ENCODE measurements around the gene PALD1. TPM values are rescaled to one million over a fixed set of nuclear protein-coding genes. Genes with fewer than 3 reads are reported as not detected.
A peak's percentile ranks its signal among the peaks of the same experiment; 100 is the strongest.

PALD1 gene
- polyA plus RNA-seq, 3 donors = 0.04 to 0.11 TPM; not detected in 1

- H3K4me1 Mint-ChIP-seq = peaks cover 24% of the 10 kb centered on the region
- H3K27ac ChIP-seq (ENCODE audit: low read depth in 1 of 2, low read length in 2 of 2) = no peak overlapping the region
Observed at GRCh38 chr10:70479626-70480238, 1.2 kb downstream of the PALD1 start.

GRCh38 chr10:70480239-70480861 lies 1.8 kb downstream of the PALD1 start:
- Histone ChIP-seq H3K9ac (ENCODE audit: insufficient read depth, low read length, poor library complexity, severe bottlenecking) (no peak overlapping the region), H3K27ac (ENCODE audit: low read depth in 1 of 2, low read length in 2 of 2) (no peak overlapping the region), H3K4me3 (replicated peaks in 1 of 3; ENCODE audit: low read depth in 2 of 3, low read length in 3 of 3) (no peak overlapping the region), H3K36me3 (replicated peaks in 1 of 2; ENCODE audit: control insufficient read depth in 1 of 2, insufficient read depth in 2 of 2, low read length in 2 of 2) (no peaks in the 10 kb centered on the region), H3K4me2 (replicated peaks; ENCODE audit: extremely low read depth, low read length, poor library complexity, severe bottlenecking) (no peak overlapping the region), H3K9me3 (replicated peaks in 1 of 2; ENCODE audit: control insufficient read depth in 1 of 2, insufficient read depth in 1 of 2, low read length in 2 of 2) (no peaks in the 10 kb centered on the region), H2AFZ (ENCODE audit: insufficient read depth, low read depth, low read length, poor library complexity, severe bottlenecking) (no peak overlapping the region), H3K27me3 (ENCODE audit: control insufficient read depth in 2 of 2, insufficient read depth in 2 of 2, low read length in 2 of 2) (peaks cover 19 to 40% of the 10 kb centered on the region in 2 donors), H4K20me1 (ENCODE audit: insufficient read depth, low read length) (no peaks in the 10 kb centered on the region), H3K4me1 (ENCODE audit: control insufficient read depth in 1 of 2, insufficient read depth in 2 of 2, low read length in 2 of 2) (peaks cover 11 to 30% of the 10 kb centered on the region in 2 donors), H3K79me2 (ENCODE audit: insufficient read depth, low read length) (no peaks in the 10 kb centered on the region)
- H3K9me3 Mint-ChIP-seq = peaks cover 0 to 6% (median 0%) of the 10 kb centered on the region in 7 donors
- DNase-seq = no peak
- H3K27me3 Mint-ChIP-seq (ENCODE audit: low read depth in 3 of 3) = peaks cover 25 to 48% (median 35%) of the 10 kb centered on the region in 3 donors
- no peaks in the 10 kb centered on the region for H3K36me3 Mint-ChIP-seq
- no peak for TF ChIP-seq CTCF (IDR thresholded peaks at IDR 0.05)
- 45% methylated on average over 5 of the region's 9 CpGs for WGBS (ENCODE audit: insufficient coverage)
- intact Hi-C loops (cut with micrococcal nuclease) = no loop called here
- peaks cover 24% of the 10 kb centered on the region for H3K4me1 Mint-ChIP-seq
- peak overlapping the region in 2 of 7 donors; percentile 39 to 80 for H3K27ac Mint-ChIP-seq
- H3K4me3 Mint-ChIP-seq = peak overlapping the region in 1 of 2 donors; percentile 40

More at GRCh38 chr10:70479626-70480238, 1.2 kb downstream of the PALD1 start:
- Histone ChIP-seq H3K4me3 (replicated peaks in 1 of 3; ENCODE audit: low read depth in 2 of 3, low read length in 3 of 3) (no peak overlapping the region), H3K4me2 (replicated peaks; ENCODE audit: extremely low read depth, low read length, poor library complexity, severe bottlenecking) (no peak overlapping the region), H3K4me1 (ENCODE audit: control insufficient read depth in 1 of 2, insufficient read depth in 2 of 2, low read length in 2 of 2) (peaks cover 11 to 30% of the 10 kb centered on the region in 2 donors), H3K36me3 (replicated peaks in 1 of 2; ENCODE audit: control insufficient read depth in 1 of 2, insufficient read depth in 2 of 2, low read length in 2 of 2) (no peaks in the 10 kb centered on the region), H4K20me1 (ENCODE audit: insufficient read depth, low read length) (no peaks in the 10 kb centered on the region), H3K9ac (ENCODE audit: insufficient read depth, low read length, poor library complexity, severe bottlenecking) (no peak overlapping the region), H3K79me2 (ENCODE audit: insufficient read depth, low read length) (no peaks in the 10 kb centered on the region), H2AFZ (ENCODE audit: insufficient read depth, low read depth, low read length, poor library complexity, severe bottlenecking) (no peak overlapping the region), H3K27me3 (ENCODE audit: control insufficient read depth in 2 of 2, insufficient read depth in 2 of 2, low read length in 2 of 2) (peaks cover 19 to 40% of the 10 kb centered on the region in 2 donors), H3K9me3 (replicated peaks in 1 of 2; ENCODE audit: control insufficient read depth in 1 of 2, insufficient read depth in 1 of 2, low read length in 2 of 2) (no peaks in the 10 kb centered on the region)
- 100% methylated on average over 1 of the region's 8 CpGs for WGBS (ENCODE audit: insufficient coverage)
- Mint-ChIP-seq H3K9me3 (peaks cover 0 to 6% (median 0%) of the 10 kb centered on the region in 7 donors), H3K27me3 (ENCODE audit: low read depth in 3 of 3) (peaks cover 28 to 50% (median 37%) of the 10 kb centered on the region in 3 donors), H3K27ac (peak overlapping the region in 1 of 7 donors; percentile 80), H3K36me3 (no peaks in the 10 kb centered on the region), H3K4me3 (peak overlapping the region; percentile 12 to 67)
- DNase-seq = no peak
- intact Hi-C loops (cut with micrococcal nuclease) = no loop called here
- no peak for TF ChIP-seq CTCF (IDR thresholded peaks at IDR 0.05)
